SK-N-SH (cell line): ENCODE results near the gene MRFAP1L1. TPM values are rescaled to one million over a fixed set of nuclear protein-coding genes. Genes with fewer than 3 reads are reported as not detected.

ENCODE experiments used
- CTCF ChIA-PET: fragments of 300-600, 350-600 bp; formaldehyde crosslinking; extraction: SDS; loops from one replicate; lab custom pipeline; 2021; lab: Yijun Ruan, JAX
- POLR2A ChIA-PET: fragments of 350-600 bp; sonication (Branson Sonifier 250); formaldehyde crosslinking; extraction: SDS; loops from one replicate; lab custom pipeline; 2020; ENCODE audit warnings: antibody characterized with exemption, inconsistent platforms; lab: Yijun Ruan, JAX
- DNase-seq: peaks from one replicate; pipeline ENCODE4 v3.0.0; 2012
- H2AFZ ChIP-seq: fragments of 200-600 bp; sonication (generic); 2 replicates; pipeline ENCODE4 v1.8.1; 2016; ENCODE audit warnings: antibody characterized with exemption, mild to moderate bottlenecking, low read depth
- H3F3A ChIP-seq: fragments of 200-600 bp; sonication (generic); replicated peaks from 2 replicates; pipeline ENCODE3; 2016; ENCODE audit warnings: antibody characterized with exemption, mild to moderate bottlenecking; ENCODE audit not compliant: insufficient read depth
- H3K27ac ChIP-seq, 2 experiments: fragments of 200-500 bp in 1 of 2; fragments of 200-600 bp in 1 of 2; sonication (Bioruptor generic) in 1 of 2; sonication (generic), shearing (Covaris generic) in 1 of 2; 2 replicates each; pipeline versions ENCODE4 v1.5.1 to v1.6.1; 2014 to 2016; ENCODE audit warnings: low read depth in 2 of 2, inconsistent platforms in 1 of 2, low read length in 1 of 2, mild to moderate bottlenecking in 1 of 2, mixed read lengths in 1 of 2
- H3K27me3 ChIP-seq: fragments of 200-600 bp; sonication (generic), shearing (Covaris generic); 2 replicates; pipeline ENCODE4 v1.6.1; 2016; ENCODE audit warnings: mixed run types; ENCODE audit not compliant: insufficient read depth
- H3K36me3 ChIP-seq, 2 experiments: fragments of 200-500 bp in 1 of 2; fragments of 200-600 bp in 1 of 2; sonication (Bioruptor generic) in 1 of 2; sonication (generic) in 1 of 2; replicated peaks in 1 of 2; 2 replicates each; pipeline versions ENCODE3 to v1.5.1; 2014 to 2016; ENCODE audit warnings: low read length in 1 of 2, mild to moderate bottlenecking in 1 of 2; ENCODE audit not compliant: insufficient read depth in 2 of 2, control insufficient read depth in 1 of 2
- H3K4me1 ChIP-seq, 2 experiments: fragments of 200-500 bp in 1 of 2; fragments of 200-600 bp in 1 of 2; sonication (Bioruptor generic) in 1 of 2; sonication (generic), shearing (Covaris generic) in 1 of 2; 2 replicates each; pipeline versions ENCODE4 v1.5.1 to v1.6.1; 2014 to 2016; ENCODE audit warnings: low read depth in 1 of 2, low read length in 1 of 2, mixed run types in 1 of 2; ENCODE audit not compliant: insufficient read depth in 2 of 2, control insufficient read depth in 1 of 2
- H3K4me2 ChIP-seq: fragments of 200-600 bp; sonication (generic), shearing (Covaris generic); 2 replicates; pipeline ENCODE4 v1.6.1; 2017; ENCODE audit warnings: mixed run types
- H3K4me3 ChIP-seq, 2 experiments: fragments of 200-500 bp in 1 of 2; fragments of 200-600 bp in 1 of 2; sonication (Bioruptor generic) in 1 of 2; sonication (generic), shearing (Covaris generic) in 1 of 2; 2 replicates each; pipeline versions ENCODE4 v1.5.1 to v1.8.1; 2014 to 2016; ENCODE audit warnings: low read depth in 2 of 2, inconsistent platforms in 1 of 2, low read length in 1 of 2, mild to moderate bottlenecking in 1 of 2, mixed read lengths in 1 of 2, moderate library complexity in 1 of 2
- H3K79me2 ChIP-seq: fragments of 200-600 bp; sonication (generic); 2 replicates; pipeline ENCODE4 v1.8.1; 2017; ENCODE audit warnings: mild to moderate bottlenecking; ENCODE audit not compliant: insufficient read depth
- H3K9ac ChIP-seq: fragments of 200-600 bp; sonication (generic); 2 replicates; pipeline ENCODE4 v1.6.1; 2017; ENCODE audit warnings: mixed run types
- H3K9me2 ChIP-seq: fragments of 200-600 bp; sonication (generic); 2 replicates; pipeline ENCODE4 v1.6.1; 2017; ENCODE audit warnings: mixed run types
- H3K9me3 ChIP-seq: fragments of 200-600 bp; sonication (generic); 2 replicates; pipeline ENCODE4 v1.6.1; 2017; ENCODE audit warnings: mixed run types, mild to moderate bottlenecking, moderate library complexity
- H4K20me1 ChIP-seq: fragments of 200-600 bp; sonication (generic); 2 replicates; pipeline ENCODE4 v1.6.1; 2017; ENCODE audit warnings: mild to moderate bottlenecking, mixed run types; ENCODE audit not compliant: insufficient read depth
- CTCF ChIP-seq: fragments of 200-600 bp; sonication (generic); IDR thresholded peaks from 2 replicates; pipeline ENCODE4 v1.6.1; 2017; ENCODE audit warnings: antibody characterized with exemption, mild to moderate bottlenecking, moderate library complexity
- ELF1 ChIP-seq: IDR thresholded peaks from 2 replicates; pipeline ENCODE4 v1.4.0; 2012
- EP300 ChIP-seq, 2 experiments: IDR thresholded peaks; 2 replicates each; pipeline versions ENCODE4 v1.4.0 to v1.6.1; 2012; ENCODE audit warnings: borderline replicate concordance in 1 of 2, low read depth in 1 of 2, low read length in 1 of 2
- EZH2phosphoT487 ChIP-seq: fragments of 200-600 bp; sonication (generic); IDR thresholded peaks from 2 replicates; pipeline ENCODE4 v1.6.1; 2017; ENCODE audit warnings: low read depth, mixed run types, mild to moderate bottlenecking, antibody characterized with exemption, moderate library complexity, borderline replicate concordance
- FOXM1 ChIP-seq: IDR thresholded peaks from 2 replicates; pipeline ENCODE4 v1.4.0; 2012; ENCODE audit warnings: low read depth, mild to moderate bottlenecking
- GABPA ChIP-seq: IDR thresholded peaks from 2 replicates; pipeline ENCODE4 v1.4.0; 2012; ENCODE audit warnings: low read depth, mild to moderate bottlenecking
- GATA2 ChIP-seq: sonication (generic); formaldehyde crosslinking; IDR thresholded peaks from 2 replicates; pipeline ENCODE4 v1.5.0; 2020; ENCODE audit warnings: mild to moderate bottlenecking, missing genetic modification reagents
- MEF2A ChIP-seq: IDR thresholded peaks from 2 replicates; pipeline ENCODE4 v1.4.0; 2012; ENCODE audit warnings: low read depth, borderline replicate concordance
- NFIC ChIP-seq: IDR thresholded peaks from 2 replicates; pipeline ENCODE4 v1.4.0; 2012; ENCODE audit warnings: borderline replicate concordance
- PBX3 ChIP-seq: IDR thresholded peaks from 2 replicates; pipeline ENCODE4; 2012
- RCOR1 ChIP-seq: fragments of 150-350 bp; IDR thresholded peaks from 2 replicates; pipeline ENCODE4 v1.6.1; 2017; ENCODE audit warnings: antibody characterized with exemption, low read length
- REST ChIP-seq: IDR thresholded peaks from 2 replicates; pipeline ENCODE4 v1.6.1; 2012; ENCODE audit warnings: mild to moderate bottlenecking, low read depth, low read length, moderate library complexity
- RXRA ChIP-seq: IDR thresholded peaks from 2 replicates; pipeline ENCODE4 v1.4.0; 2012; ENCODE audit warnings: low read depth, mild to moderate bottlenecking, borderline replicate concordance
- SIN3A ChIP-seq: IDR thresholded peaks from 2 replicates; pipeline ENCODE4 v1.6.1; 2012; ENCODE audit warnings: low read depth, mild to moderate bottlenecking, low read length, moderate library complexity, borderline replicate concordance
- SMC3 ChIP-seq: IDR thresholded peaks from 2 replicates; pipeline ENCODE4 v1.6.1; 2012; ENCODE audit warnings: low read depth, low read length, improper control_type of control experiment
- TCF12 ChIP-seq: IDR thresholded peaks from 2 replicates; pipeline ENCODE4 v1.4.0; 2012
- WGBS: methylation state at CpG from one replicate; pipeline ENCODE4 v1.1.6; 2017; ENCODE audit warnings: low lambda C conversion rate; 5-methylcytosine and 5-hydroxymethylcytosine counted together
- polyA plus RNA-seq, 3 experiments: library from polyadenylated mRNA; depleted of rRNA; stranded (reverse); fragments of >200 nt; gene quantifications; 2 replicates each; pipeline ENCODE4 v1.2.3, GENCODE V29; 2012

The MRFAP1L1 gene
- polyA plus RNA-seq, 1 of the 3 experiments (the other 2 are of a cell fraction): 60.3 TPM

- TF ChIP-seq PBX3: no peak
- TF ChIP-seq EZH2phosphoT487: no peak
- TF ChIP-seq GATA2 (CRISPR knock-in tag): no peak
- TF ChIP-seq RXRA: peak; percentile 30; the same call in 1 of the 2 replicates
- TF ChIP-seq FOXM1: no peak
- no peak for TF ChIP-seq SMC3
- TF ChIP-seq SIN3A: no peak
- TF ChIP-seq EP300 (IDR thresholded peaks at IDR 0.05; ENCODE audit: borderline replicate concordance in 1 of 2, low read depth in 1 of 2, low read length in 1 of 2): no peak
- TF ChIP-seq ELF1: no peak
- TF ChIP-seq MEF2A: no peak
- TF ChIP-seq TCF12: no peak
- TF ChIP-seq NFIC: no peak
- no peak for TF ChIP-seq RCOR1
Measured at GRCh38 chr4:6688879-6689505, 20.7 kb downstream of the MRFAP1L1 start (continued).

- H3K4me3 ChIP-seq: no peak overlapping the region
- POLR2A ChIA-PET: interaction anchor here (0.5 kb wide), 1 partner anchor 23 kb away, joined by 3 read pairs; no protein-coding TSS in a partner anchor
- H3K4me1 ChIP-seq: peaks cover 0 to 20% of the 10 kb centered on the region in 2 experiments; a peak in 3 of 4 replicates
Measured at GRCh38 chr4:6687947-6688878, 21.5 kb downstream of the MRFAP1L1 start.

More at GRCh38 chr4:6687947-6688878, 21.5 kb downstream of the MRFAP1L1 start:
- Histone ChIP-seq H3K9me2 (no peaks in the 10 kb centered on the region), H3K9me3 (no peaks in the 10 kb centered on the region), H3K79me2 (no peaks in the 10 kb centered on the region), H2AFZ (peak overlapping the region; percentile 93; the same call in 1 of the 2 replicates), H3K36me3 (no peaks in the 10 kb centered on the region), H3K9ac (peak overlapping the region; percentile 55; the same call in 1 of the 2 replicates), H3F3A (peaks cover 6% of the 10 kb centered on the region), H3K27me3 (no peaks in the 10 kb centered on the region)
- TF ChIP-seq MEF2A (no peak), FOXM1 (no peak), GABPA (no peak), REST (no peak), CTCF (no peak)
- TF ChIP-seq, all 33 proteins: peak for 0
- DNase-seq: no peak
- WGBS: 92% methylated on average over 23 of the region's 24 CpGs
- CTCF ChIA-PET: interaction anchor here (0.6 to 1.2 kb wide), 3 partner anchors 13 to 213 kb away, joined by 3 to 4 read pairs (median 3); no protein-coding TSS in a partner anchor
- H4K20me1 ChIP-seq: no peaks in the 10 kb centered on the region
- peak overlapping the region in 1 of 2 experiments; percentile 85; a peak in 2 of 4 replicates for H3K27ac ChIP-seq
- peak overlapping the region; percentile 55; the same call in 1 of the 2 replicates for H3K4me2 ChIP-seq
